ENCODE data around the gene DNAJA4.

Gene DNAJA4

GRCh38 chr15:78264304-78265136 lies at the start of gene DNAJA4:
DNAJA4 (plus strand) TSS chr15:78264562; CDS start chr15:78264764, 202 bp downstream.
- DNase-seq (ENCODE audit: low spot score) = peak; percentile 43

DNA sequence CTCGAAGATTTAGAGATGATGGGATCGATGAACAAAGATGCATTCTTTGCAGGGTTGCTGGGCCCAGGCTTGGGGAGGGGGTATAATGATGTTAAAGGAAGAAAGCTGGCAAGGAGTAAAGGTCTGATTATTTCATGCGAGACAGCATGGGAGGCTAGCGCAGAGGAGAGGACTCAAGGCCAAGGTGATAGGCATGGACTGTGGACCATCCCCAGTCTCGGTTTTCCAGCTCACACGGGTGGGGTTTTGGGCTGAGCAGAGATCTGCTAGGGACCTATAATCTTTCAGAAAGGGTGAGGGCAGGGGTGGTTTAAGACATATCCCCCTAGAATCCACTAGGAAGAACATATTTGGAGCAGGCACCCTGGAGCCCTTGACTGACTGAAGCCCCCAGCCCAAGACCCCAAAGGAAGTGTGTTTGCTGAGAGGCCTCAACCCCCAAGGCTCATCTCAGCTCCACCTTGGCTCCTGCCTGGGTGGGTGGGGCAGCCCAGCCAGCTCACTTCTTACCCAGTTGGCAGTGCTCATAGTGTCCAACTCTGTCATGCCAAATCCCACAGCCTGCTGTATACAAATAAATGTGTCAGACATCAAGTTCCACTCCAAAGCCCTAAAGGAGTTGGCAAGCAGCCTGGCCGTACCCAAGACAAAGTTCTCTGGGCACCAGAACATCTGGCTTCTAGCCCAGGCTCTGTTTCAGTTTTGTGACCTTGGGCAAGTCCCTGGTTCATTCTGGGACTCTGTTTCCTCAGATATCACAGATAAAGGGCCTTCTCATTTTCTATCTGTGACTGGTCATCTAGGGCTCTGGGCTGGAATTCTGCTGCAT lies 47.9 kb upstream of the DNAJA4 start:
- DNase-seq (ENCODE audit: low spot score) = no peak

GRCh38 chr15:78220713-78221112 lies 43.6 kb upstream of the DNAJA4 start:
- no peak for DNase-seq (ENCODE audit: low spot score)

GRCh38 chr15:78222745-78223395 lies 41.5 kb upstream of the DNAJA4 start:
- no peak for DNase-seq (ENCODE audit: low spot score)

GRCh38 chr15:78223396-78224022 lies 40.9 kb upstream of the DNAJA4 start:
- no peak for DNase-seq (ENCODE audit: low spot score)

DNA sequence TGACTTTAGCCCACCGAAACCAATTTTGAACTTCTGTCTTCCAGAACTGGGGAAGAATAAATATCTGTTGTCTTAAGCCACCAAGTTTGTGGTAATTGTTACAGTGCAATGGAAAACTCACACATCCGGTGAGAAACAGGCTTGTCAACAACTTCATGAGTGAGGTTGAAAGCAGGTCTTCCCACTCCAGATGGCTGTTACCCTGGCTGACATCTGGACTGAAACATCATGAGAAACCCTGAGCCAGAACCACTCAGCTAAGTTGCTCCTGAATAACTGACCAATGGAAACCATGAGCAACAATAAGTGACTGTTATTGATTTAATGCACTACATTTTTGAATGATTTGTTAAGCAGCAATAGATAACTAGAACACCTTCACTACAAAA lies 40.3 kb upstream of the DNAJA4 start:
- DNase-seq (ENCODE audit: low spot score) = no peak

GRCh38 chr15:78225783-78226541 lies 38.4 kb upstream of the DNAJA4 start:
- no peak for DNase-seq (ENCODE audit: low spot score)

DNA sequence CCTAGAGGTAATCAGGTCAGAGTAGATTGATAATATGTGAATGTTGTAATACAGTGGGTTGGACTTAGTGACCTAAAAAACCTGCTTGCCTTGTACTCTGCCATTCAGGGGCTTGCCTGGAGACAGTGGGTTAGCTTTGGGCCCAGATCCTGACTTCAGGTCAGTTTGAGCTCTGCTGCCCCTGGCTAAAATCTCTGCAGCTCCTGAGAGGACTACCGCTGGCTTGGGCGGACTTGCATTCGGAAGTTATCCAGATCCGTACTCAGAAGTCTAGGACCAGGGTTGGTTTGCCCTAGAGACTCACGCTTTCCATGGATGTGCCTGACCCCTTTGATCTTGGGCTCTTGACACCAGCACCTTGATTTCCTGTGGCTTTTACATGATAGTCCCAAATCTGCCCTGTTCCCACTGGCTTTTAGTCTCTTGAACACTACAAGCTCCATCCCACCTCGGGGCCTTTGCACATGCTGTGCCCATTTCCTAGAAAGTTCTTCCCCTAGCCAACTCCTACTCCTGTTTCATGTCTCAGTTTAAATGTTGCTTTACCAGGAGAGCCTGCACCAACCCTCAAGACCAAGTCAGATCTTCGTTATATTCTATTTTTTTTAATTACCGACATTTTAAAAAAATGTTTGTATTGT lies 35.9 kb upstream of the DNAJA4 start:
- DNase-seq (ENCODE audit: low spot score) = no peak

- DNase-seq (ENCODE audit: low spot score) = no peak
These were observed 34.6 kb upstream of the DNAJA4 start for GRCh38 chr15:78229431-78230406.

DNA sequence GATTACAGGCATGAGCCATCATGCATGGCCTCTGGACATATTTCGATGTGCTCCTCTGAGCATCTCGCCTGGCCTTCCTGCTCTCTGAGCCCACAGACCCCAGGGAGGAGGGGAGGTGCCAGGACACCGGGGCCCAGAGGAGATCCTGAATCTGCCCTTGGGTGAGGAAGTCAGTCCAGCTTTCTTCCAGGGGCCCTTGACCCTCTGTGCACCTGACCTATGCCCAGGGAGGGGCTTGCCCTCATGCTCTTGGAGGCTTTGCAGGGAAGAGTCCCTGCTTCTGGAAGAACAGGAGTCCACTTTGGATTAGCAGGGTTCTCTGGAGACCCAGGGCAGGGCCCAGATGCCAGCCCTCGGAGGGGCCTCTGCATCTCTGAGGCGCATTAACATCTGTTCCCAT lies 31.4 kb upstream of the DNAJA4 start:
- no peak for DNase-seq (ENCODE audit: low spot score)

- DNase-seq (ENCODE audit: low spot score) = no peak
These were observed 30.9 kb upstream of the DNAJA4 start for GRCh38 chr15:78233496-78233895.

GRCh38 chr15:78234515-78235040 lies 29.8 kb upstream of the DNAJA4 start, which contains the start of gene ACSBG1:
ACSBG1 (minus strand) TSS chr15:78234565; CDS start chr15:78234501, 64 bp downstream.
- no peak for DNase-seq (ENCODE audit: low spot score)

- DNase-seq (ENCODE audit: low spot score) = no peak
These were observed 27.9 kb upstream of the DNAJA4 start for GRCh38 chr15:78236491-78236890.

DNA sequence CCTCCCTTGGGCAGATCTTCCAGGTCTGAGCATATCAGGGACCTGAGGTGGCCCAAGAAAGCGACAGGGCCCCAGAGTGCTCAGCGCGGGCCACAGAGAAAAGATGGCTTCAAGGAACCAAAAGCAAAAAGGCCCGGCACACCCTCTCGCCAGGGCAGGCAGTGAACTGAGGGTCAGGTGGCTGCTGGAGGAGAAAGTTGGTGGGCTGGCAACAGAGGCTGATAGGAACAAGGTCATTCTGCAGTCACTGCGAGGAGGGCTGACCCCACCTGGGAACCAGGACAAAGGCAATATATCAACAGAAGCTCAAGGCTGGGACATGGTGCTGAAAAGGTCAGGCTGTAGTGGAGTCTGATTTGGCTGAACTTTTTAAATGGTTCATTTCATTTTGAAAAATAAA lies 27.2 kb upstream of the DNAJA4 start:
- DNase-seq (ENCODE audit: low spot score) = no peak

DNA sequence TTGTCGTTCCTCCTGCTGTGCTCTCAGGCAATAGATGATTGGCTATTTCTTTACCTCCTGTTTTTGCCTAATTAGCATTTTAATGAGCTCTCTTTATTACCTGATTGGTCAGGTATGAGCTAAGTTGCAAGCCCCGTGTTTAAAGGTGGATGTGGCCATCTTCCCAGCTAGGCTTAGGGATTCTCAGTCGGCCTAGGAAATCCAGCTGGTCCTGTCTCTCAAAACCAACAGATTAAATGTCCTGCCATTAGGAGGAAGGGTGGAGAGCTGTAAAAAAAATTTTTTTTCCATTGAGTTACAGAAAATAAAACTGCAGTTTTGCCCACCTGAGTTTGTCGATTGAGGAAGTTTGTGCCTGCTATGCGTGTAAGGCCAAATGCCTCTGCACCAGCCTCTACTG lies 24.6 kb upstream of the DNAJA4 start:
- DNase-seq (ENCODE audit: low spot score) = no peak

- peak; percentile 68 for DNase-seq (ENCODE audit: low spot score)
These were observed 23.3 kb upstream of the DNAJA4 start for GRCh38 chr15:78241017-78241416.

GRCh38 chr15:78242128-78242527 lies 22.2 kb upstream of the DNAJA4 start:
- DNase-seq (ENCODE audit: low spot score) = no peak

DNA sequence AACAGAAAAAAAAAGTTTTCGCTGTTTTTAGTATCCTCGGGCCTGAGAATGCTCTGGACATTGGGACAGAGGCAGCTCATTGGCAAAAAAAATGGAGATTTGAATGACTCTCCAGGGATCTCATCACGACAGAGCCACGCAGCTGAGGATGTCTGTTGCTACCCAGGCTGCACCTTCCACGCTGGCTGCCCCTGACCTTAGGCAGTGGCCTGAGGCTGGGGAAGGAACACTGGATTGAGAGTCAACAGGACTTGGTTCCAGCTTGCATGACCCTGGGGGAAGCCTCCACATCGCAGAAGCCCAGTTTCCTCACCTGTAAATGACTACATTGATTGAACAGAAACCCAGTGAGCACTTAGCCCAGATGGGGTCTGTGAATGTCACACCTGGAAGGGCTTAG lies 21.3 kb upstream of the DNAJA4 start:
- DNase-seq (ENCODE audit: low spot score) = no peak

DNA sequence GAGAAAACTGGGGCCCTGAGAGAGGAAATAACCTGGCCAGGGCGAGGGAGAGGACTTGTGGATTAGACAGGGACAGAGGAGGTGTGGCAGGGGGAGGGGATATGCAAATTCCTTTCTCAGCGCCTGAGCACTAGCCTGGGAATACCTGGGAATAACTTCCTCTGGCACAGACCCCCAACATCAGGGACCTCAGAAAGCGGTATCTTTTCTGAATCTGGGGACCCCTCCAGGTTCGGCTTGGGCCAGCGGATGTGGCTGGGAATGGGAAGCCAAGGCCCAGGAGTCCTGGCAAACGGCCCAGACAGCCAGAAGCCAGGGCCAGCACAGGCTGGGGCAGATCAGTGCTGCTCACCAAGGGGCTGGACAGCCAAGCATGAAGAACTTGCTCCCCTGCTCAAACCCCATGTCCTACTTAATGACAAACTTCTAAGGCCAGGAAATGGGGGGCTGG lies 20.8 kb upstream of the DNAJA4 start:
- DNase-seq (ENCODE audit: low spot score) = no peak

Measured in SW480 (cell line).